HepG2 (cell line): ENCODE data around the gene MMP27.

Source experiments
- CTCF ChIP-seq: sonication (generic); formaldehyde crosslinking; IDR thresholded peaks from 2 replicates; pipeline ENCODE4 v1.5.0; 2020; ENCODE audit warnings: mild to moderate bottlenecking, missing genetic modification reagents, moderate library complexity
- MYC ChIP-seq: sonication (generic); formaldehyde crosslinking; IDR thresholded peaks from 2 replicates; pipeline ENCODE4 v1.9.0; 2021; ENCODE audit warnings: missing genetic modification reagents, borderline replicate concordance
- POLR2A ChIP-seq, 2 experiments: IDR thresholded peaks; 2 replicates each; pipeline ENCODE4 v1.6.1; 2011; ENCODE audit warnings: low read depth in 2 of 2, low read length in 2 of 2, mild to moderate bottlenecking in 1 of 2, moderate library complexity in 1 of 2; ENCODE audit not compliant: insufficient read depth in 1 of 2
- PRDM10 ChIP-seq: sonication (generic); formaldehyde crosslinking; IDR thresholded peaks from 2 replicates; pipeline ENCODE4 v1.4.0; 2020; ENCODE audit warnings: low read depth, missing genetic modification reagents
- ZNF138 ChIP-seq: sonication (generic); formaldehyde crosslinking; IDR thresholded peaks from 2 replicates; pipeline ENCODE4 v1.5.0; 2020; ENCODE audit warnings: mild to moderate bottlenecking, low read depth, missing genetic modification reagents
- ZSCAN29 ChIP-seq: sonication (generic); formaldehyde crosslinking; conservative IDR thresholded peaks from 2 replicates; pipeline ENCODE4 v1.4.0; 2020; ENCODE audit warnings: mild to moderate bottlenecking, missing genetic modification reagents

- TF ChIP-seq ZSCAN29 (CRISPR knock-in tag) (no peak), MYC (CRISPR knock-in tag) (no peak), ZNF138 (CRISPR knock-in tag) (no peak), POLR2A (IDR thresholded peaks at IDR 0.05; ENCODE audit: insufficient read depth in 1 of 2, low read depth in 2 of 2, low read length in 2 of 2) (no peak), CTCF (no peak), PRDM10 (CRISPR knock-in tag) (no peak)
Measured at GRCh38 chr11:102729849-102730815, 24.6 kb upstream of the MMP27 start.
